RWPE1 (cell line): Measurements from ENCODE around the gene UBAP1.
A peak's percentile ranks its signal among the peaks of the same experiment; 100 is the strongest.

Source experiments
- CTCF ChIA-PET: fragments of 350-600 bp; sonication (Branson Sonifier 250); formaldehyde crosslinking; extraction: SDS; loops from one replicate; lab custom pipeline; 2021; lab: Yijun Ruan, JAX
- POLR2A ChIA-PET: fragments of 400-600 bp; formaldehyde crosslinking; extraction: SDS; loops from one replicate; lab custom pipeline; 2020; ENCODE audit warnings: antibody characterized with exemption; ENCODE audit not compliant: low non-redundant PET; lab: Yijun Ruan, JAX
- DNase-seq: peaks from one replicate; pipeline ENCODE4 v3.0.0; 2012; ENCODE audit warnings: low spot score
- H3K27ac ChIP-seq: fragments of 450-650 bp; 2 replicates; pipeline ENCODE4 v1.5.1; 2017
- CTCF ChIP-seq: fragments of 450-650 bp; conservative IDR thresholded peaks from 2 replicates; pipeline ENCODE4 v1.5.1; 2017; ENCODE audit warnings: low read depth, mild to moderate bottlenecking

UBAP1 gene

GRCh38 chr9:34158362-34158869, 20.4 kb upstream of the UBAP1 start:
- peak; percentile 88 for DNase-seq
- ChIA-PET POLR2A (interaction anchor here (0.5 kb wide), 1 partner anchor 67 kb away, joined by 5 read pairs; no protein-coding TSS in a partner anchor), CTCF (interaction anchor here (0.5 to 0.7 kb wide), 3 partner anchors 85 to 343 kb away, joined by 3 to 5 read pairs (median 4); no protein-coding TSS in a partner anchor)
- H3K27ac ChIP-seq: no peak overlapping the region
- no peak for TF ChIP-seq CTCF

DNA sequence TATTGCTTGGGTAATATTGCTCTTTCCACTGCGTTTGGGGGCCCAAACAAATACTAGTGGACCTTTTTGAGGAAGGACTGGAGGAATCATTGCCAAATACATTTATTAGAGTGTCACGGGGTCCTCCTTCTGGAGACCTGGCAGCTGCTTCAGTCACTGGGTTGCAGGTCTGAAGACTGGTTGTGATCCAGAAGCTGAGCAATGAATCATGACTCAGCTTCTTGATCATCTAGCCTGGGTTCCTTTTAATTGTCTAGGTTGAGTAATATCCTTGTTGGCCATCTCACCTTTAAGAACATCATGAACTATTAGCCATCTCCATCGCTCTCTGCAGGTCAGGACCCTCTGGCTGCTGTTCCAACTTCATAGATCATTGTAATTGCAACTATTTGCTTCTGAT, 15.4 kb upstream of the UBAP1 start:
- peak overlapping the region; percentile 52 for H3K27ac ChIP-seq
- no peak for TF ChIP-seq CTCF
- CTCF ChIA-PET: interaction anchor here (1.3 kb wide), 1 partner anchor 90 kb away, joined by 6 read pairs; no protein-coding TSS in a partner anchor
- POLR2A ChIA-PET: interaction anchor here (0.5 kb wide), 1 partner anchor 14 kb away, joined by 8 read pairs; no protein-coding TSS in a partner anchor
- peak; percentile 67 for DNase-seq

- DNase-seq: no peak
- ChIA-PET POLR2A (no interaction called here), CTCF (no interaction called here)
- no peak overlapping the region for H3K27ac ChIP-seq
- no peak for TF ChIP-seq CTCF
Measured at GRCh38 chr9:34169125-34169524, 9.7 kb upstream of the UBAP1 start.

- H3K27ac ChIP-seq: no peak overlapping the region
- DNase-seq: no peak
- no peak for TF ChIP-seq CTCF
- POLR2A ChIA-PET: no interaction called here
- CTCF ChIA-PET: no interaction called here
Measured at GRCh38 chr9:34170237-34170991, 8.4 kb upstream of the UBAP1 start.

DNA sequence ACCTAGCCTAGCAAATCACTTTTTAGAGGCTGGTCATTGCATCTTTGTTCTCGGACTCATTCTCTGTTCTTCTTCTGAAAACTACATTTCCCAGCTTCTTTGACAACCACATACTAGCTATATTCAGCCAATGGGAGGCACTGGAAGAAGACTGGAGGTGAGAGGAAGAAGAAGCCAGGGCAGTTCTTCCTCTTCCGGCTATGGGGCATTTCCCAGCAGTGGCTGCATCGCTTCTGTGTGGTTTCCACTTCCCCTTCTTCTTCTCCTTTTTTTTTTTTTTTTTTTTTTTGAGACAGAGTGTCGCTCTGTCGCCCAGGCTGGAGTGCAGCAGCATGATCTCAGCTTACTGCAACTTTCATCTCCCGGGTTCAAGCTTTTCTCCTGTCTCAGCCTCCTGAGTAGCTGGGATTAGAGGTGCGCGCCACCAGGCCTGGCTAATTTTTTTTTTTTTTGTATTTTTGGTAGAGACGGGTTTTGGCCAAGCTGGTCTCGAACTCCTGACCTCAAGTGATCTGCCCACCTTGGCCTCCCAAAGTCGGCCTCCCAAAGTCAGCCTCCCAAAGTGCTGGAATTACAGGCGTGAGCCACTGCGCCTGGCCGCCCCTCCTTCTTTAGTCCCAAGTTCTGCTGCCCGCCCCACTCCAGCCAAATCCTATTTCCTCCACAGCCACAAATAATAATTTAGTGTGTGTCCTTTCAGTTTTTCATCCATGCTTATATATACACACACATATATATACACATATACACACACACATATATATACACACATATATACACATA, 6.9 kb upstream of the UBAP1 start:
- POLR2A ChIA-PET: no interaction called here

More for the DNA sequence above, 6.9 kb upstream of the UBAP1 start:
- CTCF ChIA-PET: interaction anchor here (0.6 kb wide), 1 partner anchor 40 kb away, joined by 4 read pairs; no protein-coding TSS in a partner anchor
- TF ChIP-seq CTCF: no peak
- H3K27ac ChIP-seq: no peak overlapping the region
- no peak for DNase-seq
